ELR (cell line): ENCODE data around the gene KIF6.

ENCODE experiments used
- DNase-seq: peaks from one replicate; pipeline ENCODE4 v3.0.0-alpha.2; 2015; ENCODE audit warnings: low read depth

The KIF6 gene

GRCh38 chr6:39599341-39599740, 125.9 kb downstream of the KIF6 start:
- no peak for DNase-seq

GRCh38 chr6:39594285-39594684, 130.9 kb downstream of the KIF6 start:
- DNase-seq: no peak

- no peak for DNase-seq
Measured at GRCh38 chr6:39593646-39594045, 131.6 kb downstream of the KIF6 start.

- no peak for DNase-seq
Measured at GRCh38 chr6:39590871-39591393, 134.3 kb downstream of the KIF6 start.

GRCh38 chr6:39587080-39587479, 138.1 kb downstream of the KIF6 start:
- DNase-seq: no peak

GRCh38 chr6:39585641-39586040, 139.6 kb downstream of the KIF6 start:
- DNase-seq: no peak

- DNase-seq: no peak
Measured at GRCh38 chr6:39577446-39578165, 147.6 kb downstream of the KIF6 start.

- no peak for DNase-seq
Measured at GRCh38 chr6:39576556-39577303, 148.5 kb downstream of the KIF6 start.

GRCh38 chr6:39574991-39575390, 150.2 kb downstream of the KIF6 start:
- no peak for DNase-seq

- no peak for DNase-seq
Measured at GRCh38 chr6:39573541-39573940, 151.7 kb downstream of the KIF6 start.

- DNase-seq: no peak
Measured at GRCh38 chr6:39572661-39573340, 152.4 kb downstream of the KIF6 start.

GRCh38 chr6:39568896-39569295, 156.3 kb downstream of the KIF6 start:
- peak; percentile 49 for DNase-seq

GRCh38 chr6:39567091-39567490, 158.1 kb downstream of the KIF6 start:
- DNase-seq: no peak

- no peak for DNase-seq
Measured at GRCh38 chr6:39566456-39566855, 158.8 kb downstream of the KIF6 start.

- no peak for DNase-seq
Measured at GRCh38 chr6:39565956-39566355, 159.3 kb downstream of the KIF6 start.

GRCh38 chr6:39563566-39564311, 161.5 kb downstream of the KIF6 start:
- DNase-seq: no peak

- no peak for DNase-seq
Measured at GRCh38 chr6:39561536-39562266, 163.5 kb downstream of the KIF6 start.

GRCh38 chr6:39560915-39561314, 164.3 kb downstream of the KIF6 start:
- DNase-seq: no peak

GRCh38 chr6:39558591-39559190, 166.5 kb downstream of the KIF6 start:
- DNase-seq: no peak

GRCh38 chr6:39558079-39558478, 167.1 kb downstream of the KIF6 start:
- DNase-seq: no peak

- no peak for DNase-seq
Measured at GRCh38 chr6:39555136-39555535, 170.1 kb downstream of the KIF6 start.
